NB4 (cell line): ENCODE data around the gene GUCY2D.

ENCODE experiments used
- DNase-seq: peaks from one replicate; pipeline ENCODE4 v3.0.0; 2010; ENCODE audit warnings: low read depth
- H3K4me3 ChIP-seq: one replicate; pipeline ENCODE4 v1.5.1; 2011; ENCODE audit warnings: mild to moderate bottlenecking, low read depth, low read length, moderate library complexity
- CTCF ChIP-seq: IDR thresholded peaks from one replicate; pipeline ENCODE4 v1.5.1; 2012; ENCODE audit warnings: low read depth, low read length
- MAX ChIP-seq: IDR thresholded peaks from 2 replicates; pipeline ENCODE4 v1.6.1; 2011; ENCODE audit warnings: low read depth, low read length
- MYC ChIP-seq: IDR thresholded peaks from 2 replicates; pipeline ENCODE4 v1.6.1; 2011; ENCODE audit warnings: low read depth, low read length
- POLR2A ChIP-seq: IDR thresholded peaks from 2 replicates; pipeline ENCODE4 v1.6.1; 2011; ENCODE audit warnings: mild to moderate bottlenecking; ENCODE audit not compliant: insufficient read length; ENCODE audit errors: extremely low read depth

The GUCY2D gene

GRCh38 chr17:7997186-7997585, 5.2 kb upstream of the GUCY2D start:
- peak; percentile 41 for DNase-seq
- no peak overlapping the region for H3K4me3 ChIP-seq
- TF ChIP-seq CTCF = no peak
- TF ChIP-seq MAX = no peak
- TF ChIP-seq MYC = no peak
- TF ChIP-seq POLR2A = no peak

- H3K4me3 ChIP-seq = no peak overlapping the region
- no peak for TF ChIP-seq POLR2A
- no peak for TF ChIP-seq MYC
- no peak for TF ChIP-seq MAX
- no peak for TF ChIP-seq CTCF
- DNase-seq = no peak
These were observed 542 bp downstream of the GUCY2D start for GRCh38 chr17:8002721-8003593.

GRCh38 chr17:8003594-8004181, 1.3 kb downstream of the GUCY2D start:
- no peak overlapping the region for H3K4me3 ChIP-seq
- TF ChIP-seq POLR2A = no peak
- no peak for TF ChIP-seq MYC
- TF ChIP-seq CTCF = no peak
- TF ChIP-seq MAX = no peak
- no peak for DNase-seq

GRCh38 chr17:8004899-8005298, 2.5 kb downstream of the GUCY2D start:
- no peak for TF ChIP-seq POLR2A
- no peak for TF ChIP-seq MAX
- TF ChIP-seq CTCF = no peak
- H3K4me3 ChIP-seq = no peak overlapping the region
- no peak for DNase-seq

- DNase-seq = no peak
- TF ChIP-seq MAX (no peak), MYC (no peak)
- H3K4me3 ChIP-seq = no peak overlapping the region
These were observed 2.9 kb downstream of the GUCY2D start for GRCh38 chr17:8005357-8005756.
